ENCODE results near the gene NSUN5.
"Not testable (repeated sequence)": the region's sequence is repeated elsewhere in the genome, so short reads cannot be mapped to it uniquely, and the experiment has no call there.

NSUN5 gene

GRCh38 chr7:73327449-73327848 is 18.8 kb upstream of the NSUN5 start:
- H3K36me3 ChIP-seq (ENCODE audit: control insufficient read depth in 2 of 2, insufficient read depth in 2 of 2, low read length in 2 of 2); H3K27ac ChIP-seq (ENCODE audit: low read length): not testable (repeated sequence)

DNA sequence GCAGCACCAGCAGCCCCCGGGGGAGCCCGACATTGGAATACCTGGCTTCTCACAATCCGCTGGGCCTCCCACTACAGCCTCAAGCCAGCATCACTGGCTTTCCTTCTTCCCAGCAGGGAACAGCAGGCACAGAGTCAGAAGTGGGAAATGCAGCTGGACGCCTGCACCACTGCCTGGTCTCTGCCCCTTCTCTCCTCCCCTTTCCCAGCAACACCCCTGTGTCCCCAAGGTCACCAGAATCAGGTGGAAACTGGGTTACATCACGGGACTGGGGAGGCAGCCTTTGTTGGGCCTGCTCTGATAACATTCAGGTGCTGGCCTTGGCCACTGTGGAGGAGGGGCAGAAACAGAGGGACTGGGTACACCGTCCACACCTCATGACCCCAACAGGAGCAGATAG is 16.8 kb upstream of the NSUN5 start:
- H3K36me3 ChIP-seq (ENCODE audit: control insufficient read depth in 2 of 2, insufficient read depth in 2 of 2, low read length in 2 of 2); H3K9ac ChIP-seq (ENCODE audit: low read length in 2 of 2); H3K9me3 ChIP-seq (ENCODE audit: control insufficient read depth in 2 of 2, low read length in 2 of 2); H3K4me3 ChIP-seq (ENCODE audit: low read length in 2 of 2); H3K27ac ChIP-seq (ENCODE audit: low read length); H3K27me3 ChIP-seq (ENCODE audit: control insufficient read depth in 1 of 2, insufficient read depth in 2 of 2, low read length in 2 of 2); H3K4me1 ChIP-seq (ENCODE audit: control insufficient read depth, insufficient read depth, low read length): not testable (repeated sequence)

More at GRCh38 chr7:73327449-73327848, 18.8 kb upstream of the NSUN5 start:
- not testable (repeated sequence) for H3K27me3 ChIP-seq (ENCODE audit: control insufficient read depth in 1 of 2, insufficient read depth in 2 of 2, low read length in 2 of 2); H3K9me3 ChIP-seq (ENCODE audit: control insufficient read depth in 2 of 2, low read length in 2 of 2); H3K4me1 ChIP-seq (ENCODE audit: control insufficient read depth, insufficient read depth, low read length); H3K9ac ChIP-seq (ENCODE audit: low read length in 2 of 2); H3K4me3 ChIP-seq (ENCODE audit: low read length in 2 of 2)

GRCh38 chr7:73324081-73324845 is 15.6 kb upstream of the NSUN5 start:
- peak overlapping the region; percentile 35 to 49 for H3K4me3 ChIP-seq (ENCODE audit: low read length in 2 of 2)

GRCh38 chr7:73323434-73324080 is 14.9 kb upstream of the NSUN5 start:
- H3K27ac ChIP-seq (ENCODE audit: low read length); H3K9me3 ChIP-seq (ENCODE audit: control insufficient read depth in 2 of 2, low read length in 2 of 2); H3K4me1 ChIP-seq (ENCODE audit: control insufficient read depth, insufficient read depth, low read length); H3K4me3 ChIP-seq (ENCODE audit: low read length in 2 of 2); H3K27me3 ChIP-seq (ENCODE audit: control insufficient read depth in 1 of 2, insufficient read depth in 2 of 2, low read length in 2 of 2); H3K36me3 ChIP-seq (ENCODE audit: control insufficient read depth in 2 of 2, insufficient read depth in 2 of 2, low read length in 2 of 2); H3K9ac ChIP-seq (ENCODE audit: low read length in 2 of 2): not testable (repeated sequence)

More at GRCh38 chr7:73324081-73324845, 15.6 kb upstream of the NSUN5 start:
- H3K27ac ChIP-seq (ENCODE audit: low read length); H3K36me3 ChIP-seq (ENCODE audit: control insufficient read depth in 2 of 2, insufficient read depth in 2 of 2, low read length in 2 of 2); H3K27me3 ChIP-seq (ENCODE audit: control insufficient read depth in 1 of 2, insufficient read depth in 2 of 2, low read length in 2 of 2); H3K9me3 ChIP-seq (ENCODE audit: control insufficient read depth in 2 of 2, low read length in 2 of 2); H3K4me1 ChIP-seq (ENCODE audit: control insufficient read depth, insufficient read depth, low read length); H3K9ac ChIP-seq (ENCODE audit: low read length in 2 of 2): not testable (repeated sequence)

- not testable (repeated sequence) for H3K27me3 ChIP-seq (ENCODE audit: control insufficient read depth in 1 of 2, insufficient read depth in 2 of 2, low read length in 2 of 2); H3K9ac ChIP-seq (ENCODE audit: low read length in 2 of 2); H3K27ac ChIP-seq (ENCODE audit: low read length); H3K4me1 ChIP-seq (ENCODE audit: control insufficient read depth, insufficient read depth, low read length); H3K9me3 ChIP-seq (ENCODE audit: control insufficient read depth in 2 of 2, low read length in 2 of 2); H3K4me3 ChIP-seq (ENCODE audit: low read length in 2 of 2); H3K36me3 ChIP-seq (ENCODE audit: control insufficient read depth in 2 of 2, insufficient read depth in 2 of 2, low read length in 2 of 2)
Measured at GRCh38 chr7:73320009-73320408, 11.4 kb upstream of the NSUN5 start.

DNA sequence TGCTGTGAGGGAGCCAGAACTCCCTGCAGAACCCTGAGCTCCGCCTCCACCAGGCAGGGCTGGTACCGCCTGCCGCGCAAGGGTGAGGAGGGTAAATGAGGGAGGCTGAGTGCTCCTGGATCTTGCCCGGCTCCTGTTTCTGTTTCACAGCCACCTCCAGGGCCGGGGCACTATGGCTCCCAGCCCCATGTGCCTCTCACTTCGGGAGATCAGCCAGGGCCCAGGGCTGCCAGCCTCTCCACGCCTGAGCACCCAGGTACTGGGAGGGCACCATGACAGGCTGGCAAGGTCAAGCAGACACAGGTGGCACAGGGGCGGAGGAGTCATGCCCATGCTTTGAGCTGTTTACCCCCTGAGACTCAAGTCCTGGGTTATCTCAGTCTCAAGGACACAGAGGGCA is 10.9 kb upstream of the NSUN5 start:
- not testable (repeated sequence) for H3K9ac ChIP-seq (ENCODE audit: low read length in 2 of 2); H3K9me3 ChIP-seq (ENCODE audit: control insufficient read depth in 2 of 2, low read length in 2 of 2); H3K27me3 ChIP-seq (ENCODE audit: control insufficient read depth in 1 of 2, insufficient read depth in 2 of 2, low read length in 2 of 2); H3K27ac ChIP-seq (ENCODE audit: low read length); H3K4me3 ChIP-seq (ENCODE audit: low read length in 2 of 2); H3K36me3 ChIP-seq (ENCODE audit: control insufficient read depth in 2 of 2, insufficient read depth in 2 of 2, low read length in 2 of 2); H3K4me1 ChIP-seq (ENCODE audit: control insufficient read depth, insufficient read depth, low read length)

GRCh38 chr7:73318656-73319204 is 10.1 kb upstream of the NSUN5 start:
- H3K27ac ChIP-seq (ENCODE audit: low read length); H3K27me3 ChIP-seq (ENCODE audit: control insufficient read depth in 1 of 2, insufficient read depth in 2 of 2, low read length in 2 of 2); H3K36me3 ChIP-seq (ENCODE audit: control insufficient read depth in 2 of 2, insufficient read depth in 2 of 2, low read length in 2 of 2); H3K9me3 ChIP-seq (ENCODE audit: control insufficient read depth in 2 of 2, low read length in 2 of 2); H3K4me3 ChIP-seq (ENCODE audit: low read length in 2 of 2); H3K4me1 ChIP-seq (ENCODE audit: control insufficient read depth, insufficient read depth, low read length); H3K9ac ChIP-seq (ENCODE audit: low read length in 2 of 2): not testable (repeated sequence)

DNA sequence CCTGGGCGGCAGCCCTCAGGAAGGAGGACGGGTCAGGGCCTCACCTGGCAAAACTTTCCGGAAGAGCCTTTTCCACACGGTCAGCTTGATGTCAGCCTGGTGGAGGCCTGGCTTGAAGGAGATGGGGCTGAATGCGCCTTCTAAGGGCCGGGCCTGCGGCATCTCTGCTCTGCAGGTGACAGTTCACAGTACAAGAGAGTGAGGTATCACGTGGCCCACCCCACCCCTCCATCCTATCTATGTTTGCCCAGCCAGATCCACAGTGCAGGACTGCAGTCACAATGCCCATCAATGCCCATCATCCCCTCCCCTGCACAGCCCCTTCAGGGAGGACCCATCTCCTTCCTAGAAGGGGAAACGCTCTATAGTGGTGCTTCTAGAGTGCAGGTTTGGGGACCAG is 7.9 kb upstream of the NSUN5 start:
- no peaks in the 10 kb centered on the region for H3K4me1 ChIP-seq (ENCODE audit: control insufficient read depth, insufficient read depth, low read length)
- H3K4me3 ChIP-seq (ENCODE audit: low read length in 2 of 2): no peak overlapping the region
- H3K27me3 ChIP-seq (ENCODE audit: control insufficient read depth in 1 of 2, insufficient read depth in 2 of 2, low read length in 2 of 2): no peaks in the 10 kb centered on the region
- no peaks in the 10 kb centered on the region for H3K9me3 ChIP-seq (ENCODE audit: control insufficient read depth in 2 of 2, low read length in 2 of 2)
- H3K9ac ChIP-seq (ENCODE audit: low read length in 2 of 2): no peak overlapping the region
- H3K36me3 ChIP-seq (ENCODE audit: control insufficient read depth in 2 of 2, insufficient read depth in 2 of 2, low read length in 2 of 2): no peaks in the 10 kb centered on the region
- no peak overlapping the region for H3K27ac ChIP-seq (ENCODE audit: low read length)

DNA sequence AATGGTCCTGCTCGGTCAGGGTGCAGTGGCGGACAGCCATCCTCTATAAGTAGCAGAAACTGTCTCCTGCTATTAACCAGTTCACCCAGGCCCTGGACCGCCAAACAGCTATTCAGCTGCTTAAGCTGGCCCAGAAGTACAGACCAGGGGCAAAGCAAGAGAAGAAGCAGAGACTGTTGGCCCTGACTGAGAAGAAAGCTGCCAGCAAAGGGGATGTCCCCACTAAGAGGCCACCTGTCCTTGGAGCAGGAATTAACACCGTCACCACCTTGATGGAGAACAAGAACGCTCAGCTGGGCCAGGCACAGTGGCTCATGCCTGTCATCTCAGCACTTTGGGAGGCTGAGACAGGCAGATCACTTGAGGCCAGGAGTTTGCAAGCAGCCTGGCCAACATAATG is 5.6 kb upstream of the NSUN5 start:
- Histone ChIP-seq H3K27ac (ENCODE audit: low read length) (no peak overlapping the region), H3K27me3 (ENCODE audit: control insufficient read depth in 1 of 2, insufficient read depth in 2 of 2, low read length in 2 of 2) (no peaks in the 10 kb centered on the region), H3K9ac (ENCODE audit: low read length in 2 of 2) (no peak overlapping the region), H3K4me1 (ENCODE audit: control insufficient read depth, insufficient read depth, low read length) (peaks cover 2% of the 10 kb centered on the region), H3K9me3 (ENCODE audit: control insufficient read depth in 2 of 2, low read length in 2 of 2) (no peaks in the 10 kb centered on the region), H3K36me3 (ENCODE audit: control insufficient read depth in 2 of 2, insufficient read depth in 2 of 2, low read length in 2 of 2) (no peaks in the 10 kb centered on the region), H3K4me3 (ENCODE audit: low read length in 2 of 2) (no peak overlapping the region)

- H3K4me1 ChIP-seq (ENCODE audit: control insufficient read depth, insufficient read depth, low read length): peaks cover 5% of the 10 kb centered on the region
- H3K27me3 ChIP-seq (ENCODE audit: control insufficient read depth in 1 of 2, insufficient read depth in 2 of 2, low read length in 2 of 2): no peaks in the 10 kb centered on the region
- H3K36me3 ChIP-seq (ENCODE audit: control insufficient read depth in 2 of 2, insufficient read depth in 2 of 2, low read length in 2 of 2): no peaks in the 10 kb centered on the region
- H3K9me3 ChIP-seq (ENCODE audit: control insufficient read depth in 2 of 2, low read length in 2 of 2): no peaks in the 10 kb centered on the region
- H3K27ac ChIP-seq (ENCODE audit: low read length): no peak overlapping the region
- no peak overlapping the region for H3K4me3 ChIP-seq (ENCODE audit: low read length in 2 of 2)
- H3K9ac ChIP-seq (ENCODE audit: low read length in 2 of 2): no peak overlapping the region
Measured at GRCh38 chr7:73313521-73313906, 4.9 kb upstream of the NSUN5 start.

- Histone ChIP-seq H3K27me3 (ENCODE audit: control insufficient read depth in 1 of 2, insufficient read depth in 2 of 2, low read length in 2 of 2) (no peaks in the 10 kb centered on the region), H3K36me3 (ENCODE audit: control insufficient read depth in 2 of 2, insufficient read depth in 2 of 2, low read length in 2 of 2) (no peaks in the 10 kb centered on the region), H3K9me3 (ENCODE audit: control insufficient read depth in 2 of 2, low read length in 2 of 2) (no peaks in the 10 kb centered on the region), H3K27ac (ENCODE audit: low read length) (no peak overlapping the region), H3K4me3 (ENCODE audit: low read length in 2 of 2) (no peak overlapping the region), H3K9ac (ENCODE audit: low read length in 2 of 2) (no peak overlapping the region), H3K4me1 (ENCODE audit: control insufficient read depth, insufficient read depth, low read length) (peaks cover 5% of the 10 kb centered on the region)
Measured at GRCh38 chr7:73312831-73313520, 4.3 kb upstream of the NSUN5 start.
